Hepatocyte (in vitro differentiated cells): Measurements from ENCODE around the gene BIRC7.

ENCODE experiments used
- CTCF ChIP-seq: fragments of 200-600 bp; sonication (generic); IDR thresholded peaks from 2 replicates; pipeline ENCODE4 v1.5.1; 2016; ENCODE audit warnings: antibody characterized with exemption, mild to moderate bottlenecking; ENCODE audit not compliant: poor library complexity
- EZH2phosphoT487 ChIP-seq: fragments of 200-600 bp; sonication (generic); IDR thresholded peaks from one replicate; pipeline ENCODE4 v1.6.1; 2018; ENCODE audit warnings: antibody characterized with exemption, mild to moderate bottlenecking, low read depth, moderate library complexity; ENCODE audit not compliant: unreplicated experiment, severe bottlenecking

GRCh38 chr20:63191400-63191799, 44.3 kb upstream of the BIRC7 start:
- TF ChIP-seq EZH2phosphoT487: no peak
- no peak for TF ChIP-seq CTCF
